Measurements from ENCODE around the gene GRID1. TPM values are rescaled to one million over a fixed set of nuclear protein-coding genes. Genes with fewer than 3 reads are reported as not detected.

GRID1 gene
- total RNA-seq, 3 donors from 2014 or later = 2.3 to 8.5 (median 5.9) TPM

GRCh38 chr10:86170255-86171108, 196.1 kb downstream of the GRID1 start:
- intact Hi-C loops (cut with DNase I; ENCODE audit: low total_unique reads) = no loop called here
- no peak for TF ChIP-seq POLR2A (IDR thresholded peaks at IDR 0.05)
- TF ChIP-seq POLR2AphosphoS5 (IDR thresholded peaks at IDR 0.05) = no peak
- TF ChIP-seq CTCF (IDR thresholded peaks at IDR 0.05) = no peak
- DNase-seq (ENCODE audit: low spot score in 2 of 2) = no peak
- Histone ChIP-seq H3K9me3 (no peaks in the 10 kb centered on the region), H3K4me1 (no peaks in the 10 kb centered on the region), H3K27me3 (no peaks in the 10 kb centered on the region), H3K4me3 (no peak overlapping the region), H3K27ac (no peak overlapping the region), H3K36me3 (no peaks in the 10 kb centered on the region)

- Histone ChIP-seq H3K36me3 (no peaks in the 10 kb centered on the region), H3K27ac (no peak overlapping the region), H3K9me3 (no peaks in the 10 kb centered on the region), H3K4me1 (no peaks in the 10 kb centered on the region), H3K4me3 (no peak overlapping the region), H3K27me3 (no peaks in the 10 kb centered on the region)
- DNase-seq (ENCODE audit: low spot score in 2 of 2) = no peak
- intact Hi-C loops (cut with DNase I; ENCODE audit: low total_unique reads) = no loop called here
- no peak for TF ChIP-seq CTCF (IDR thresholded peaks at IDR 0.05)
- TF ChIP-seq POLR2A (IDR thresholded peaks at IDR 0.05) = no peak
- TF ChIP-seq POLR2AphosphoS5 (IDR thresholded peaks at IDR 0.05) = no peak
Measured at GRCh38 chr10:86169506-86170254, 196.9 kb downstream of the GRID1 start.

GRCh38 chr10:86169066-86169465, 197.5 kb downstream of the GRID1 start:
- no peak for DNase-seq (ENCODE audit: low spot score in 2 of 2)
- H3K27ac ChIP-seq = no peak overlapping the region
- intact Hi-C loops (cut with DNase I; ENCODE audit: low total_unique reads) = no loop called here

GRCh38 chr10:86168256-86168655, 198.3 kb downstream of the GRID1 start:
- no peak overlapping the region for H3K27ac ChIP-seq
- no peaks in the 10 kb centered on the region for H3K36me3 ChIP-seq
- TF ChIP-seq POLR2A (IDR thresholded peaks at IDR 0.05) = no peak
- TF ChIP-seq CTCF (IDR thresholded peaks at IDR 0.05) = no peak
- no peak for TF ChIP-seq POLR2AphosphoS5 (IDR thresholded peaks at IDR 0.05)
- no peaks in the 10 kb centered on the region for H3K4me1 ChIP-seq
- intact Hi-C loops (cut with DNase I; ENCODE audit: low total_unique reads) = no loop called here
- no peaks in the 10 kb centered on the region for H3K9me3 ChIP-seq
- no peak for DNase-seq (ENCODE audit: low spot score in 2 of 2)
- H3K4me3 ChIP-seq = no peak overlapping the region
- no peaks in the 10 kb centered on the region for H3K27me3 ChIP-seq

More at GRCh38 chr10:86169066-86169465, 197.5 kb downstream of the GRID1 start:
- no peaks in the 10 kb centered on the region for H3K27me3 ChIP-seq
- H3K9me3 ChIP-seq = no peaks in the 10 kb centered on the region
- no peaks in the 10 kb centered on the region for H3K4me1 ChIP-seq
- H3K4me3 ChIP-seq = no peak overlapping the region
- no peaks in the 10 kb centered on the region for H3K36me3 ChIP-seq
- TF ChIP-seq POLR2A (IDR thresholded peaks at IDR 0.05) (no peak), CTCF (IDR thresholded peaks at IDR 0.05) (no peak), POLR2AphosphoS5 (IDR thresholded peaks at IDR 0.05) (no peak)

- Histone ChIP-seq H3K4me3 (no peak overlapping the region), H3K9me3 (no peaks in the 10 kb centered on the region), H3K36me3 (no peaks in the 10 kb centered on the region), H3K27ac (no peak overlapping the region), H3K4me1 (no peaks in the 10 kb centered on the region), H3K27me3 (no peaks in the 10 kb centered on the region)
- TF ChIP-seq POLR2A (IDR thresholded peaks at IDR 0.05) (no peak), POLR2AphosphoS5 (IDR thresholded peaks at IDR 0.05) (no peak), CTCF (IDR thresholded peaks at IDR 0.05) (no peak)
- no peak for DNase-seq (ENCODE audit: low spot score in 2 of 2)
- intact Hi-C loops (cut with DNase I; ENCODE audit: low total_unique reads) = no loop called here
Measured at GRCh38 chr10:86167762-86168128, 198.8 kb downstream of the GRID1 start.

All from breast epithelium (tissue), 4 donors.